Mammary epithelial cell (primary cell): ENCODE measurements around the gene KCNK4.

Source experiments
- CTCF ChIP-seq, 2 donors: IDR thresholded peaks in 1 of 2; conservative IDR thresholded peaks in 1 of 2; 2 replicates each; pipeline ENCODE4 v1.5.1; 2011 to 2012; ENCODE audit warnings: inconsistent platforms in 2 of 2, low read length in 2 of 2, mild to moderate bottlenecking in 2 of 2, control low read depth in 1 of 2, low read depth in 1 of 2; ENCODE audit not compliant: insufficient read depth in 1 of 2; ENCODE audit errors: extremely low read depth in 1 of 2
- EZH2 ChIP-seq: IDR thresholded peaks from 2 replicates; pipeline ENCODE4 v1.6.1; 2012; ENCODE audit warnings: low read length, inconsistent platforms, borderline replicate concordance

- no peak for TF ChIP-seq CTCF (conservative IDR thresholded peaks at IDR 0.05 in 1 of 2, IDR thresholded peaks at IDR 0.05 in 1 of 2; ENCODE audit: extremely low read depth in 1 of 2, insufficient read depth in 1 of 2, low read depth in 1 of 2, low read length in 2 of 2)
- no peak for TF ChIP-seq EZH2
These were observed 34.8 kb upstream of the KCNK4 start for GRCh38 chr11:64256300-64256699.
